Activated T-helper 1 cell treated with anti-CD3 and anti-CD28 coated beads, Interleukin-12 subunit alpha, Interleukin-12 subunit beta, Interleukin-2, Interleukin-4 antibody, amounts not matched to agents 30 ng/mL and 10 ng/mL and 1 ng/mL, durations not matched to agents 14 hours and 24 hours and 36 hours (primary cell): ENCODE results near the gene PCSK5. TPM values are rescaled to one million over a fixed set of nuclear protein-coding genes. Genes with fewer than 3 reads are reported as not detected.
"Not testable (repeated sequence)": the region's sequence is repeated elsewhere in the genome, so short reads cannot be mapped to it uniquely, and the experiment has no call there.

Source experiments
- DNase-seq: peaks from one replicate; pipeline ENCODE4 v3.0.0; 2021; ENCODE audit warnings: low spot score
- H3K27ac Mint-ChIP-seq: one replicate; pipeline ENCODE4 v1.8.0; 2021; ENCODE audit warnings: mild to moderate bottlenecking, mixed read lengths
- H3K27me3 Mint-ChIP-seq: one replicate; pipeline ENCODE4 v1.8.0; 2022; ENCODE audit warnings: mild to moderate bottlenecking, moderate library complexity, mixed read lengths; ENCODE audit not compliant: insufficient read depth
- H3K36me3 Mint-ChIP-seq: one replicate; pipeline ENCODE4 v1.8.0; 2021; ENCODE audit warnings: low read depth, mixed read lengths
- H3K4me1 Mint-ChIP-seq: one replicate; pipeline ENCODE4 v1.8.0; 2021; ENCODE audit warnings: low read depth, mixed read lengths
- H3K4me3 Mint-ChIP-seq: one replicate; pipeline ENCODE4 v1.8.0; 2021; ENCODE audit warnings: mild to moderate bottlenecking, moderate library complexity, mixed read lengths
- H3K9me3 Mint-ChIP-seq: one replicate; pipeline ENCODE4 v1.8.0; 2021; ENCODE audit warnings: mixed read lengths
- intact Hi-C: fragments of 100-400 bp; cut with micrococcal nuclease; formaldehyde crosslinking; loops from one replicate; pipeline ENCODE4 v1.15.1; 2024
- total RNA-seq: library from RNA; stranded (reverse); gene quantifications from 2 replicates; pipeline ENCODE4 v1.2.3, GENCODE V29; 2022

PCSK5 gene
- total RNA-seq, 1 donor from 2014 or later: 3.3 TPM

GRCh38 chr9:76298521-76299144 lies 408.2 kb downstream of the PCSK5 start:
- H3K36me3 Mint-ChIP-seq: no peaks in the 10 kb centered on the region
- H3K4me3 Mint-ChIP-seq: no peak overlapping the region
- H3K9me3 Mint-ChIP-seq: no peaks in the 10 kb centered on the region
- H3K27ac Mint-ChIP-seq: no peak overlapping the region
- H3K4me1 Mint-ChIP-seq: peaks cover 4% of the 10 kb centered on the region
- no peak for DNase-seq
- no peaks in the 10 kb centered on the region for H3K27me3 Mint-ChIP-seq
- intact Hi-C loops: no loop called here

GRCh38 chr9:76302543-76302942 lies 412.1 kb downstream of the PCSK5 start:
- Mint-ChIP-seq H3K27ac (no peak overlapping the region), H3K27me3 (peaks cover 2% of the 10 kb centered on the region), H3K36me3 (no peaks in the 10 kb centered on the region), H3K4me3 (no peak overlapping the region), H3K4me1 (no peaks in the 10 kb centered on the region), H3K9me3 (no peaks in the 10 kb centered on the region)
- intact Hi-C loops: loop anchor here (2.0 to 10.0 kb wide), 7 partner anchors 120 to 1038 kb away; partner anchors contain the start of gene PCSK5
- DNase-seq: no peak

GRCh38 chr9:76302947-76303550 lies 412.6 kb downstream of the PCSK5 start:
- no peak for DNase-seq
- intact Hi-C loops: loop anchor here (2.0 to 10.0 kb wide), 7 partner anchors 121 to 1038 kb away; partner anchors contain the start of gene PCSK5

GRCh38 chr9:76307047-76307446 lies 416.6 kb downstream of the PCSK5 start:
- not testable (repeated sequence) for H3K4me3 Mint-ChIP-seq, H3K27ac Mint-ChIP-seq, H3K27me3 Mint-ChIP-seq, H3K4me1 Mint-ChIP-seq, H3K9me3 Mint-ChIP-seq, DNase-seq, H3K36me3 Mint-ChIP-seq
- intact Hi-C loops: loop anchor here (10.0 kb wide), 2 partner anchors 302 to 398 kb away; no protein-coding TSS in a partner anchor

More at GRCh38 chr9:76302947-76303550, 412.6 kb downstream of the PCSK5 start:
- no peak overlapping the region for H3K4me3 Mint-ChIP-seq
- no peaks in the 10 kb centered on the region for H3K9me3 Mint-ChIP-seq
- H3K4me1 Mint-ChIP-seq: no peaks in the 10 kb centered on the region
- no peaks in the 10 kb centered on the region for H3K36me3 Mint-ChIP-seq
- no peak overlapping the region for H3K27ac Mint-ChIP-seq
- H3K27me3 Mint-ChIP-seq: peaks cover 2% of the 10 kb centered on the region

GRCh38 chr9:76310577-76310976 lies 420.1 kb downstream of the PCSK5 start:
- no peak overlapping the region for H3K27ac Mint-ChIP-seq

GRCh38 chr9:76310991-76311390 lies 420.5 kb downstream of the PCSK5 start:
- Mint-ChIP-seq H3K9me3 (no peaks in the 10 kb centered on the region), H3K27me3 (peaks cover 2% of the 10 kb centered on the region), H3K36me3 (no peaks in the 10 kb centered on the region), H3K4me1 (no peaks in the 10 kb centered on the region), H3K27ac (no peak overlapping the region), H3K4me3 (no peak overlapping the region)
- intact Hi-C loops: no loop called here
- no peak for DNase-seq

More at GRCh38 chr9:76310577-76310976, 420.1 kb downstream of the PCSK5 start:
- no peak overlapping the region for H3K4me3 Mint-ChIP-seq
- H3K9me3 Mint-ChIP-seq: no peaks in the 10 kb centered on the region
- intact Hi-C loops: no loop called here
- H3K27me3 Mint-ChIP-seq: peaks cover 2% of the 10 kb centered on the region
- no peaks in the 10 kb centered on the region for H3K36me3 Mint-ChIP-seq
- no peak for DNase-seq
- H3K4me1 Mint-ChIP-seq: no peaks in the 10 kb centered on the region

- intact Hi-C loops: no loop called here
- Mint-ChIP-seq H3K9me3 (no peaks in the 10 kb centered on the region), H3K36me3 (no peaks in the 10 kb centered on the region), H3K27me3 (peaks cover 2% of the 10 kb centered on the region), H3K4me3 (no peak overlapping the region), H3K4me1 (no peaks in the 10 kb centered on the region), H3K27ac (no peak overlapping the region)
- DNase-seq: no peak
Observed at GRCh38 chr9:76311537-76311936, 421.1 kb downstream of the PCSK5 start.

- Mint-ChIP-seq H3K4me3 (no peak overlapping the region), H3K27me3 (no peaks in the 10 kb centered on the region), H3K9me3 (no peaks in the 10 kb centered on the region), H3K36me3 (no peaks in the 10 kb centered on the region), H3K4me1 (no peaks in the 10 kb centered on the region), H3K27ac (no peak overlapping the region)
- intact Hi-C loops: no loop called here
- DNase-seq: no peak
Observed at GRCh38 chr9:76313771-76314170, 423.3 kb downstream of the PCSK5 start.

GRCh38 chr9:76314321-76314720 lies 423.8 kb downstream of the PCSK5 start:
- H3K9me3 Mint-ChIP-seq: no peaks in the 10 kb centered on the region
- H3K4me3 Mint-ChIP-seq: no peak overlapping the region
- intact Hi-C loops: no loop called here
- H3K27ac Mint-ChIP-seq: no peak overlapping the region
- no peaks in the 10 kb centered on the region for H3K27me3 Mint-ChIP-seq
- H3K36me3 Mint-ChIP-seq: no peaks in the 10 kb centered on the region
- no peak for DNase-seq
- no peaks in the 10 kb centered on the region for H3K4me1 Mint-ChIP-seq

GRCh38 chr9:76316069-76316468 lies 425.6 kb downstream of the PCSK5 start:
- no peak overlapping the region for H3K4me3 Mint-ChIP-seq
- H3K27me3 Mint-ChIP-seq: no peaks in the 10 kb centered on the region
- H3K27ac Mint-ChIP-seq: no peak overlapping the region
- no peaks in the 10 kb centered on the region for H3K4me1 Mint-ChIP-seq
- no peak for DNase-seq
- H3K9me3 Mint-ChIP-seq: no peaks in the 10 kb centered on the region
- intact Hi-C loops: no loop called here
- H3K36me3 Mint-ChIP-seq: no peaks in the 10 kb centered on the region

GRCh38 chr9:76319466-76319865 lies 429.0 kb downstream of the PCSK5 start:
- DNase-seq, H3K9me3 Mint-ChIP-seq, H3K36me3 Mint-ChIP-seq, H3K27me3 Mint-ChIP-seq, intact Hi-C loops, H3K27ac Mint-ChIP-seq, H3K4me1 Mint-ChIP-seq, H3K4me3 Mint-ChIP-seq: not testable (repeated sequence)

- Mint-ChIP-seq H3K27me3 (no peaks in the 10 kb centered on the region), H3K27ac (no peak overlapping the region), H3K36me3 (no peaks in the 10 kb centered on the region), H3K4me3 (no peak overlapping the region), H3K4me1 (no peaks in the 10 kb centered on the region), H3K9me3 (no peaks in the 10 kb centered on the region)
- DNase-seq: no peak
- intact Hi-C loops: no loop called here
Observed at GRCh38 chr9:76321195-76321828, 430.8 kb downstream of the PCSK5 start.

GRCh38 chr9:76322810-76323209 lies 432.3 kb downstream of the PCSK5 start:
- no peaks in the 10 kb centered on the region for H3K9me3 Mint-ChIP-seq
- intact Hi-C loops: no loop called here
- DNase-seq: no peak
- no peak overlapping the region for H3K27ac Mint-ChIP-seq
- H3K36me3 Mint-ChIP-seq: no peaks in the 10 kb centered on the region
- no peaks in the 10 kb centered on the region for H3K4me1 Mint-ChIP-seq
- no peaks in the 10 kb centered on the region for H3K27me3 Mint-ChIP-seq
- H3K4me3 Mint-ChIP-seq: no peak overlapping the region
